ENCODE data around the gene MYOM1.

The MYOM1 gene

GRCh38 chr18:3115447-3116030 is 104.2 kb downstream of the MYOM1 start:
- H3K4me3 ChIP-seq (ENCODE audit: low read depth, low read length): no peak overlapping the region
- DNase-seq (ENCODE audit: low read depth): no peak
- TF ChIP-seq, protein P1, sequence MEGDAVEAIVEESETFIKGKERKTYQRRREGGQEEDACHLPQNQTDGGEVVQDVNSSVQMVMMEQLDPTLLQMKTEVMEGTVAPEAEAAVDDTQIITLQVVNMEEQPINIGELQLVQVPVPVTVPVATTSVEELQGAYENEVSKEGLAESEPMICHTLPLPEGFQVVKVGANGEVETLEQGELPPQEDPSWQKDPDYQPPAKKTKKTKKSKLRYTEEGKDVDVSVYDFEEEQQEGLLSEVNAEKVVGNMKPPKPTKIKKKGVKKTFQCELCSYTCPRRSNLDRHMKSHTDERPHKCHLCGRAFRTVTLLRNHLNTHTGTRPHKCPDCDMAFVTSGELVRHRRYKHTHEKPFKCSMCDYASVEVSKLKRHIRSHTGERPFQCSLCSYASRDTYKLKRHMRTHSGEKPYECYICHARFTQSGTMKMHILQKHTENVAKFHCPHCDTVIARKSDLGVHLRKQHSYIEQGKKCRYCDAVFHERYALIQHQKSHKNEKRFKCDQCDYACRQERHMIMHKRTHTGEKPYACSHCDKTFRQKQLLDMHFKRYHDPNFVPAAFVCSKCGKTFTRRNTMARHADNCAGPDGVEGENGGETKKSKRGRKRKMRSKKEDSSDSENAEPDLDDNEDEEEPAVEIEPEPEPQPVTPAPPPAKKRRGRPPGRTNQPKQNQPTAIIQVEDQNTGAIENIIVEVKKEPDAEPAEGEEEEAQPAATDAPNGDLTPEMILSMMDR (IDR thresholded peaks at IDR 0.05; ENCODE audit: control insufficient read depth, extremely low read depth, insufficient read depth): no peak

GRCh38 chr18:3114451-3114850 is 105.3 kb downstream of the MYOM1 start:
- TF ChIP-seq, protein P1 (IDR thresholded peaks at IDR 0.05; ENCODE audit: control insufficient read depth, extremely low read depth, insufficient read depth): no peak
- no peak overlapping the region for H3K4me3 ChIP-seq (ENCODE audit: low read depth, low read length)
- DNase-seq (ENCODE audit: low read depth): no peak

DNA sequence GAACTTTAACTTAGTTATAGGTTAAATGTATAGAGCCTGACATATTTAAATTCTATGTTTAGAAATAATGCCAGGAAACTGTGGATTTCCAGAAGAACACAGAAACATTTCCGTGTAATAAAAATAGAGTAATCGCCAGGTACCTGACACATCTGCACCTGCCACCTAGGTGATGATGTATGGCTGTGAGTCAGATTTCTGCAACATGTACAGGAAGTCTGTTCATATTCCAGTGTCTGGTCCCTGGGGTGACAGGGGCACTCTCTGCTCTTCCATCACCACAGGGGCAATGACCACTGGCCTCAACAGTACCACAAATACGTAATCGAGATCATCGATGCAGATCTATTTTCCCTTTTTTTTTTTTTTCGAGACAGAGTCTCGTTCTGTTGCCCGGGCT is 105.7 kb downstream of the MYOM1 start:
- DNase-seq (ENCODE audit: low read depth): no peak
- TF ChIP-seq, protein P1 (IDR thresholded peaks at IDR 0.05; ENCODE audit: control insufficient read depth, extremely low read depth, insufficient read depth): no peak
- no peak overlapping the region for H3K4me3 ChIP-seq (ENCODE audit: low read depth, low read length)

GRCh38 chr18:3111523-3112240 is 108.1 kb downstream of the MYOM1 start:
- DNase-seq (ENCODE audit: low read depth): no peak
- H3K4me3 ChIP-seq (ENCODE audit: low read depth, low read length): no peak overlapping the region
- TF ChIP-seq, protein P1 (IDR thresholded peaks at IDR 0.05; ENCODE audit: control insufficient read depth, extremely low read depth, insufficient read depth): no peak

DNA sequence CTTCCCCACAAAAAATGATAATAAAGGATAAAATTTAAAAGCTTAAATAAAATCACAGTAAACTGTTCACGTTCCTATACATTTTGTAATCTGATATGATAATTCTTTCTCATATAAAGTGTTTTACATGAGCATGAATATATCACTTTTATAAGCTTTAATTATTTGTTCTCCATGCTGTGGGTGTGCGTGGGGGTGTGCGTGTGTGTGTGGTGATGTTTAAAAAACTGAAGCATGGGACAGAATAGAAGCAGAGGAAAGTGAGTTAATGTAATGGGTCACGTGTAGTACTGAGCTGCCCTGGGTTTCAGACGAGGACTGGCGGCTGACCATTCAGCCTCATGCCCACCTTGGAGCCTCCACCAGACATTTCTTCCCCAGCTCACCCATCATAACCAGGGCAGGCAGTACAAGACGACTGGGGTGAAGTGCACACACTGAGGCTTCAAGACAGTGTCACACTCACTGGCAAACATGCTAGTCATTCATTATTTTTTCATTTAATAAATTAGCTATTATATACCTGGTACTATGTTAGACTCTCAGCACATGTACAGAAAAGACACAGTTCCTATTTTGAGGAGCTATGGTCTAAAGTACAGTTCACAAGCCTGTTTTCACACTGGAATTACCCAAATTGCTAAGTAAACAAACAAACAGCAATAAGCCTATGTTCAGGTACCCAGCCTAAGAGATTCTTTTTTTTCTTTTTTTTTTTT is 109.6 kb downstream of the MYOM1 start:
- TF ChIP-seq, protein P1 (IDR thresholded peaks at IDR 0.05; ENCODE audit: control insufficient read depth, extremely low read depth, insufficient read depth): no peak
- H3K4me3 ChIP-seq (ENCODE audit: low read depth, low read length): no peak overlapping the region
- DNase-seq (ENCODE audit: low read depth): no peak

- H3K4me3 ChIP-seq (ENCODE audit: low read depth, low read length): no peak overlapping the region
- TF ChIP-seq, protein P1 (IDR thresholded peaks at IDR 0.05; ENCODE audit: control insufficient read depth, extremely low read depth, insufficient read depth): no peak
- DNase-seq (ENCODE audit: low read depth): no peak
These were observed 112.0 kb downstream of the MYOM1 start for GRCh38 chr18:3107740-3108151.
